Ovary (tissue), 3 donors: ENCODE measurements around the gene CAPRIN1.

ENCODE experiments used
- POLR2A ChIP-seq: fragments of 450-650 bp; IDR thresholded peaks from one replicate; pipeline ENCODE4 v1.6.1; 2017; ENCODE audit warnings: antibody characterized with exemption, mild to moderate bottlenecking, moderate library complexity
- TF ChIP-seq, protein P1 (sequence below), 3 donors: fragments of 450-650 bp in 2 of 3; fragments of 200-600 bp in 1 of 3; IDR thresholded peaks; one replicate each; pipeline versions ENCODE4 v1.5.1 to v1.8.0; 2016 to 2022; ENCODE audit warnings: antibody characterized with exemption in 3 of 3, mild to moderate bottlenecking in 1 of 3
- donor health status: DM: no; HTN: no; CAD: no.

- no peak for TF ChIP-seq POLR2A
- TF ChIP-seq, protein P1, sequence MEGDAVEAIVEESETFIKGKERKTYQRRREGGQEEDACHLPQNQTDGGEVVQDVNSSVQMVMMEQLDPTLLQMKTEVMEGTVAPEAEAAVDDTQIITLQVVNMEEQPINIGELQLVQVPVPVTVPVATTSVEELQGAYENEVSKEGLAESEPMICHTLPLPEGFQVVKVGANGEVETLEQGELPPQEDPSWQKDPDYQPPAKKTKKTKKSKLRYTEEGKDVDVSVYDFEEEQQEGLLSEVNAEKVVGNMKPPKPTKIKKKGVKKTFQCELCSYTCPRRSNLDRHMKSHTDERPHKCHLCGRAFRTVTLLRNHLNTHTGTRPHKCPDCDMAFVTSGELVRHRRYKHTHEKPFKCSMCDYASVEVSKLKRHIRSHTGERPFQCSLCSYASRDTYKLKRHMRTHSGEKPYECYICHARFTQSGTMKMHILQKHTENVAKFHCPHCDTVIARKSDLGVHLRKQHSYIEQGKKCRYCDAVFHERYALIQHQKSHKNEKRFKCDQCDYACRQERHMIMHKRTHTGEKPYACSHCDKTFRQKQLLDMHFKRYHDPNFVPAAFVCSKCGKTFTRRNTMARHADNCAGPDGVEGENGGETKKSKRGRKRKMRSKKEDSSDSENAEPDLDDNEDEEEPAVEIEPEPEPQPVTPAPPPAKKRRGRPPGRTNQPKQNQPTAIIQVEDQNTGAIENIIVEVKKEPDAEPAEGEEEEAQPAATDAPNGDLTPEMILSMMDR (IDR thresholded peaks at IDR 0.05), result no peak
Observed at GRCh38 chr11:34074391-34074790, 22.9 kb downstream of the CAPRIN1 start.
